ENCODE measurements around the gene CBX4. TPM values are rescaled to one million over a fixed set of nuclear protein-coding genes. Genes with fewer than 3 reads are reported as not detected.

Gene CBX4
- total RNA-seq, 1 donor from 2014 or later = 43.4 TPM

DNA sequence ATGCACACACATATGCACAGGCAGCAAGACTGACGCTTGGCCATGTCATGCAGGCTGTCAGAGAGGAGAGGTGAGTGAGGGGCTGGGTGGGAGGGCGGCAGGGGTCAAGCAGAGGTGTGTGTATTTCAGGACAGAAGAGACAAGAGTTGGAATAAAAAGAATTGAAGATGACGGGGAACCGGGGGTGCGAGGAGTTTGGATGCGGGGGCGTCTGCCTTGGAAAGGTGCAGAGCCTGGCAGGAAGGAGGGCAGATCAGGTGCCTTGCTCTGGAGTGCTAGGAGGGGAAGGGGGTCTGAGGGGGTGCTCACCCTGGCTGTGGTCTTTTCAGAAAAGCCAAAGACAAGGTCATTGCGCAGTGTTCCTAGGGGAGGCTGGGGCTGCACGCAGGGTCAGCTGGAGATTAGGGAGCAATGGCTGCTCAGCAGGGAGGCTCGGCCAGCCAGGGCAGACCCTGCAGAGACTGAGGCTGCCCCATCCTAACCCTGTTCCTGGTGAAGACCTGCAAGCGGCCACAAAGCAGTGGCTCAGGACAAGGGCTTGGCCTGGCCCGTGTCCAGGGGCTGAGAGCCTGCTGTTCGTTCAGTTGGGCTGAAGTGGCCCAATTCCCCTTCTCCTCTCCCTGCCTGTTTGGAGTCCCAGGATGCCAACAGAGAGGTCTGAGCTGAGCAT, 23.7 kb upstream of the CBX4 start:
- Histone ChIP-seq H3K27me3 (ENCODE audit: control insufficient read depth, insufficient read depth, low read length) (peaks cover 12% of the 10 kb centered on the region), H3K4me3 (ENCODE audit: low read depth, low read length) (no peak overlapping the region), H3K36me3 (ENCODE audit: control insufficient read depth, insufficient read depth, low read length) (no peaks in the 10 kb centered on the region)
- TF ChIP-seq, protein P1, sequence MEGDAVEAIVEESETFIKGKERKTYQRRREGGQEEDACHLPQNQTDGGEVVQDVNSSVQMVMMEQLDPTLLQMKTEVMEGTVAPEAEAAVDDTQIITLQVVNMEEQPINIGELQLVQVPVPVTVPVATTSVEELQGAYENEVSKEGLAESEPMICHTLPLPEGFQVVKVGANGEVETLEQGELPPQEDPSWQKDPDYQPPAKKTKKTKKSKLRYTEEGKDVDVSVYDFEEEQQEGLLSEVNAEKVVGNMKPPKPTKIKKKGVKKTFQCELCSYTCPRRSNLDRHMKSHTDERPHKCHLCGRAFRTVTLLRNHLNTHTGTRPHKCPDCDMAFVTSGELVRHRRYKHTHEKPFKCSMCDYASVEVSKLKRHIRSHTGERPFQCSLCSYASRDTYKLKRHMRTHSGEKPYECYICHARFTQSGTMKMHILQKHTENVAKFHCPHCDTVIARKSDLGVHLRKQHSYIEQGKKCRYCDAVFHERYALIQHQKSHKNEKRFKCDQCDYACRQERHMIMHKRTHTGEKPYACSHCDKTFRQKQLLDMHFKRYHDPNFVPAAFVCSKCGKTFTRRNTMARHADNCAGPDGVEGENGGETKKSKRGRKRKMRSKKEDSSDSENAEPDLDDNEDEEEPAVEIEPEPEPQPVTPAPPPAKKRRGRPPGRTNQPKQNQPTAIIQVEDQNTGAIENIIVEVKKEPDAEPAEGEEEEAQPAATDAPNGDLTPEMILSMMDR (IDR thresholded peaks at IDR 0.05; ENCODE audit: insufficient read depth, low read length, severe bottlenecking) = no peak
- DNase-seq (ENCODE audit: low read depth) (no peak), FAIRE-seq (no peak)

DNA sequence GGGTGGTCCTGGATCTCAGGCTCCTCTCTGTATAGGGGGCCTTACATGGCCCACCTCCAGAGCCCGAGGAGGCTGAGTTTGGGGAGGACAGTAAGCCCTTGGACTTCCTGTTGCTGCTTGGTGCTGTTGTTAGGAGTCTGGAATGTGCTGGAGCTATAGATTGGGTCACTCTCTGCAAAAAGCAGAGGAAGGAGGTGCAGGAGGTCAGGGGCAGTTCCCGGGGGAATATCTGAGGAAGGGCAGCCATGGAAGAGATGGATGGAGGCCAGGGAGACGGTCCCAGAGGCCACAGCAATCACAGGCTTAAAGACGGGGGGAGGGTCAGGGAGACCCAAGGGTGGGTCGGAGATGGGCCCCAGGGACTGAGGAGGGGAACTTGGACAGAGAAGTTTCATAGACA, 23.0 kb upstream of the CBX4 start:
- TF ChIP-seq, protein P1 (IDR thresholded peaks at IDR 0.05; ENCODE audit: insufficient read depth, low read length, severe bottlenecking) = no peak
- peaks cover 12% of the 10 kb centered on the region for H3K27me3 ChIP-seq (ENCODE audit: control insufficient read depth, insufficient read depth, low read length)
- FAIRE-seq (no peak), DNase-seq (ENCODE audit: low read depth) (no peak)
- H3K4me3 ChIP-seq (ENCODE audit: low read depth, low read length) = no peak overlapping the region
- H3K36me3 ChIP-seq (ENCODE audit: control insufficient read depth, insufficient read depth, low read length) = no peaks in the 10 kb centered on the region

DNA sequence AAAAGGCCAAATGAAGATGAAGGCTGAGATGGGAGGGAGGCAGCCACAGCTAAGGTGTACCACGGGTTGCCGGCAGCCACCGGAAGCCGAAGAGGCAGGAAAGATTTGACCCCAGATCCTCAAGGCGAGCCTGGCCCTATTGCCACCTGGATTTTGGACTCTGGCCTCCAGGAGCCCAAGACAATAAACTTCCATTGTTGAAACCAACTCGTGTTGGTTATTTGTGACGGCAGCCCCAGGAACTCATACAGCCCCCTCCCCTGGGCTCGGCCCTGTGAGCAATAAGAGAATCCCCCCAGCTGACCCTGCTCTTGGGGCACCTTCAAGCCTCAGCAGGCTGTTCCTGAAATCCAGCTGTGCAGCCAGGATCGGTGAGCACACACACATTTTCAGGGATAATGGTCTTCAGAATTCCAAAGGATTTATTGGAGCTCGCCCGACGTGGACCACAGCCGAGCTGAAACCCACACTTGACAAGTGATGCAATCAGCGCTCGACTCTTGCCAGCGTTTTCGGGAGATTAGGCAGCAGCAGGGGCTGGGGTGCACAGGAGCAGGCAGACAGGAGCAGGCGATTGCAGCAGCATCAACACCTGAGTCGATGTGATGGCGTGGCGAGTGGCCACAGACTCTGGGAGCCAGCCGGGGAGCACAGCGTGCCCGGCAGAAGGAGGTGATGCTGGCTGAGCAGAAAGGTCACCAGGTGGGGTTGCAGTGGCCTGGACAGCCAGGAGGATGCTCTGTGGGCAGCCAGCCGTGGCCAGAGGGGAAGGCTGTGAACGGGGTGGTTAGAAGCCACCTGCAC, 22.4 kb upstream of the CBX4 start:
- no peak overlapping the region for H3K4me3 ChIP-seq (ENCODE audit: low read depth, low read length)
- TF ChIP-seq, protein P1 (IDR thresholded peaks at IDR 0.05; ENCODE audit: insufficient read depth, low read length, severe bottlenecking) = no peak
- peaks cover 12% of the 10 kb centered on the region for H3K27me3 ChIP-seq (ENCODE audit: control insufficient read depth, insufficient read depth, low read length)
- DNase-seq (ENCODE audit: low read depth) = no peak
- no peak for FAIRE-seq
- no peaks in the 10 kb centered on the region for H3K36me3 ChIP-seq (ENCODE audit: control insufficient read depth, insufficient read depth, low read length)

DNA sequence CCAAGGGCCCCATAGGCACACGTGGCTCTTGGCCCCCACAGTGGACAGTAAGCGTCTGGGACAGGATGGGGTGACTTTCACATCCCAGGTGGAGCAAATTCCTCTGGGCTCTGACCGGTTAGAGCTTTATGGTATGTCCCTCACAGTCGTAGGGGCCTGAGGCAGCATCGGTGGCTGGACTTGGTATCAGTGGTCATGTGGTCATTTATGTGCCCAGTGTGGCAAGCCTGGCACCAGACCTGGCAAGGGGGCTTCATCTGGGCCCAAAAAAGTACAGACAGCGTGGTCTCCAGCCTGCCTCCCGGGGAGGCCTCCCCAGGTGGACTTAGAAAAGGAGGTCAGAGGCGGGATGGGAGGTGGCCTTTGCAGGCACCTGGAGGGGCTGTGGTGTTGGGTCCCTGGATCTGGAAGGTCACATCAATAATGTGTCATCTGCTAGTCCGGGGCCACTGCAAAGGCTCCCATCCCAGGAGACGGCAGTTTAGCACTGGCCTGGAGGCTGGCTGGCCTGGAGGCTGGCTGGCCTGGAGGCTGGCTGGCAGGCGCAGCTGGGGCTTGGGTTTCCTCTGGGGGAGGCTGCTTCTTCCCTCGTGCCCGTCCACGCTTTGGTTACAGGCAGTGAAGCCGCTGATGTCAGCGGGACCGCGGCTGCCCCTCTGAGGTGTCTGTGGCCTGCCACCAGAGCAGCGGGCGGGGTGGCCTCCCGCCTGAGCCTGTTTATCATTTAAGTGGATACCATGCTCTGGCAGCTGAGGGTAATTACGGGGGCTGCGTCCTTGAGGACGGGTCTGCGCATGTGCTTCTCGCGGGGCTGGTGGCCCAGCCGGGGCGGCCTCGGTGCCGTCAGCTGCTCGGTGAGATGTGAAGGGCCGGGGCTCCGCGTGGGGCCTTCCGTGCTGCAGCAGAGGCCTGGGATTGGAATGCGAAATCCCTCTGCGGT, 20.7 kb upstream of the CBX4 start:
- Histone ChIP-seq H3K36me3 (ENCODE audit: control insufficient read depth, insufficient read depth, low read length) (no peaks in the 10 kb centered on the region), H3K4me3 (ENCODE audit: low read depth, low read length) (no peak overlapping the region), H3K27me3 (ENCODE audit: control insufficient read depth, insufficient read depth, low read length) (peaks cover 12% of the 10 kb centered on the region)
- DNase-seq (ENCODE audit: low read depth) (no peak), FAIRE-seq (no peak)
- TF ChIP-seq, protein P1 (IDR thresholded peaks at IDR 0.05; ENCODE audit: insufficient read depth, low read length, severe bottlenecking) = no peak

DNA sequence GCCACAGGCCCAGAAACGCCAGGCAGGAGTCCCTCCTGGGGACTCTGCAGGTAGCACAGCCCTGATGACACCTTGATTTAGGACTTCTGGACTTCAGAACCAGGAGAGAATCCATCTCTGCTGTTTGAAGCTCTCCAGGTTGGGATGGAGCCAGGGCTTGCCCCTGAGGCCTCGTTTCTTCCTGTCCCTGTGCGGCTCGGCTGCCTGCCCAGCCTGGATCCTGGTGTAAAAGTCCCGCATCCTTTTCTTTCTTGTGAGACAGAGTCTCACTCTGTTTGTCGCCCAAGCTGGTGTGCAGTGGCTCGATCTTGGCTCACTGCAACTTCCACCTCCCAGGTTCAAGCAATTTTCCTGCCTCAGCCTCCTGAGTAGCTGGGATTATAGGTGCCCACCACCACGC, 17.9 kb upstream of the CBX4 start:
- Histone ChIP-seq H3K27me3 (ENCODE audit: control insufficient read depth, insufficient read depth, low read length) (peaks cover 7% of the 10 kb centered on the region), H3K4me3 (ENCODE audit: low read depth, low read length) (no peak overlapping the region), H3K36me3 (ENCODE audit: control insufficient read depth, insufficient read depth, low read length) (no peaks in the 10 kb centered on the region)
- FAIRE-seq (no peak), DNase-seq (ENCODE audit: low read depth) (no peak)
- TF ChIP-seq, protein P1 (IDR thresholded peaks at IDR 0.05; ENCODE audit: insufficient read depth, low read length, severe bottlenecking) = no peak

Measured in bronchial epithelial cell (primary cell).